ENCODE results near the gene ATF4.
"Not testable (repeated sequence)": the region's sequence is repeated elsewhere in the genome, so short reads cannot be mapped to it uniquely, and the experiment has no call there.

Gene ATF4

GRCh38 chr22:39489094-39490068 lies 31.0 kb upstream of the ATF4 start:
- DNase-seq = no peak

- DNase-seq = peak; percentile 82 to 84
Observed at GRCh38 chr22:39490135-39490798, 30.1 kb upstream of the ATF4 start.

GRCh38 chr22:39490966-39491680 lies 29.2 kb upstream of the ATF4 start:
- DNase-seq = no peak

GRCh38 chr22:39491696-39492095 lies 28.7 kb upstream of the ATF4 start:
- no peak for DNase-seq

GRCh38 chr22:39492186-39492585 lies 28.2 kb upstream of the ATF4 start:
- DNase-seq = no peak

- no peak for DNase-seq
Observed at GRCh38 chr22:39493759-39494158, 26.6 kb upstream of the ATF4 start.

- DNase-seq = no peak
Observed at GRCh38 chr22:39494471-39495120, 25.8 kb upstream of the ATF4 start.

GRCh38 chr22:39496131-39496838 lies 24.1 kb upstream of the ATF4 start:
- DNase-seq = peak; percentile 75 to 79

- DNase-seq = no peak
Observed at GRCh38 chr22:39497429-39497828, 22.9 kb upstream of the ATF4 start.

- no peak for DNase-seq
Observed at GRCh38 chr22:39498368-39498767, 22.0 kb upstream of the ATF4 start.

GRCh38 chr22:39498802-39499201 lies 21.6 kb upstream of the ATF4 start:
- no peak for DNase-seq

GRCh38 chr22:39500101-39500500 lies 20.3 kb upstream of the ATF4 start:
- DNase-seq = no peak

GRCh38 chr22:39501644-39502108 lies 18.7 kb upstream of the ATF4 start:
- no peak for DNase-seq

GRCh38 chr22:39502109-39502788 lies 18.1 kb upstream of the ATF4 start, which contains the start of gene MIEF1:
TSS of gene MIEF1 (plus strand) at chr22:39502290. CDS start at chr22:39511295, 9,005 bp downstream.
- peak; percentile 96 to 97 for DNase-seq

GRCh38 chr22:39502789-39503409 lies 17.5 kb upstream of the ATF4 start:
- DNase-seq = no peak

- DNase-seq = no peak
Observed at GRCh38 chr22:39503630-39504029, 16.7 kb upstream of the ATF4 start.

- DNase-seq = no peak
Observed at GRCh38 chr22:39504071-39504470, 16.3 kb upstream of the ATF4 start.

GRCh38 chr22:39507021-39507420 lies 13.3 kb upstream of the ATF4 start:
- DNase-seq = not testable (repeated sequence)

- no peak for DNase-seq
Observed at GRCh38 chr22:39508393-39508792, 12.0 kb upstream of the ATF4 start.

GRCh38 chr22:39510529-39511149 lies 9.7 kb upstream of the ATF4 start:
- no peak for DNase-seq
